HG03103 (cell line): ENCODE data around the gene COA1.
A peak's percentile ranks its signal among the peaks of the same experiment; 100 is the strongest.
"Not testable (repeated sequence)": the region's sequence is repeated elsewhere in the genome, so short reads cannot be mapped to it uniquely, and the experiment has no call there.

Source experiments
- ATAC-seq: cut with Tn5 transposase; IDR thresholded peaks from one replicate; pipeline ENCODE4 v1.9.1; 2021; ENCODE audit warnings: low read depth; ENCODE audit not compliant: unreplicated experiment

Gene COA1

DNA sequence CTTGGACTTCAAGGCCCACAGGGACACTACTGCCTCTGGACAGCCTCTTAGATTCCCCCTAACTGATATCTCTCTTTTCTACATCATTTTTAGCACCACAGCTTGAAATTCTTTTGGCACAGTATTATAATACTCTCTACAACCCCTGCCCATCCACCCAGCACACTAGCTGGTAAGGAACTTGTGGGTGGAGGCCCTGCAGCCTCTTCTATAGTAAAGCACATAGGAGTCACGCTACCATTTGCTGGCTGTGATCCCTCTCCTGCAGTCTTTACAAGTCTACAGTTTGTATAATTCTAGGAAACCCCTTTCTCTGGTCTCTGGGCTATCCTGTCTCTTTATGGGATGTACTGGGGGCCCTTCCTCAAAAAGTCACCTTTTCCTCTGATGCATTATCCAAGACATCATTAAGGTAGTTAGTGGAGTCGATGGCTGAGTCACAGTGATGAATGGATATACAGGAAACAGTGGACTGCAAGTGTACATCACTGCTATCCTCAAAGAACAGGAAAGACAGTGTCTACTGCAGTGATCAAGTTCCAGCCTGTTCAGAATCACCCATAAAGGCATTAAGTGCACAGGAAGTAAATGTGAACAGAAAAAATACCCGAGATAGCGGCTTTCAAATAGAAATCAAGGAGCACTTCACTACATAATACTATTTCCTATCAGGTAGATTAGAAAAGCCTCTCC is 92.1 kb downstream of the COA1 start:
- ATAC-seq, result no peak

DNA sequence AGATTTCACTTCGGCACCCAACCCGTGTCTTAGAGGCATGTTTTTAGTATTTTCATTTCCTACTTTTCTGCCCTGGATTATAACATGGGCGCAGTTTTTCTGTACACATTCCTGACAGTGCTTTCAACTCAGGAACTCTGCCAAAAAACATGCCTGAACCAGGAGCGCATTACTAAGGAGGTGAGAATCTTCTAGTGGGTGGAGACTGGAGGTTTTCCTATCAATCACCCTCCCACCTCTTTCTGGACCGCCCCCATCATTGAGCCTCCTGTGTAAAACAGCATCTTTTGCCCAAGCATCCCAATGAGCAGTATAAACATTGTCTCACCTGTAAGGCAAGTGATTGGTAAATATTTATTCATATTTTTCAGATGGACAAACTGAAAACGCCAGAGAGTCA is 93.2 kb downstream of the COA1 start:
- ATAC-seq, result no peak

DNA sequence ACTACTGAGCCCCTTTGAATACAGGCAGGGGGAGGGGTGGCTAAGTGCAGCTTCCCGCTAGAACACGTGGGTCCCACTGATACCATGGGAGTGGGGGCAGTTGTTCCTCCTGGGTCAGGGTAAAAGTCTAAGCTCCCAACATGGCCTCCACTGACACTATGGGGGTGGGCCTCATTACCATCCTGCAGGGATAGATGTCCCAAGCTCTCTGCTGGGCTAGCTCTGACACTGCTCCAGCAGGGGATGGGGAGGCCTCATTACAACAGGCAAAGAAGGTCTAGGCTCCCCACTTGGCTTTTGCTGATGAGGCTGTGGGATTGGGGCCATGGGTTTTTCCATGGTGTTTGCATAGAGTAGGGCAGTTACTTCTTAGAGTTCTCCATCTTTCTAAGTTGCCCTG is 94.9 kb downstream of the COA1 start:
- ATAC-seq, result no peak

DNA sequence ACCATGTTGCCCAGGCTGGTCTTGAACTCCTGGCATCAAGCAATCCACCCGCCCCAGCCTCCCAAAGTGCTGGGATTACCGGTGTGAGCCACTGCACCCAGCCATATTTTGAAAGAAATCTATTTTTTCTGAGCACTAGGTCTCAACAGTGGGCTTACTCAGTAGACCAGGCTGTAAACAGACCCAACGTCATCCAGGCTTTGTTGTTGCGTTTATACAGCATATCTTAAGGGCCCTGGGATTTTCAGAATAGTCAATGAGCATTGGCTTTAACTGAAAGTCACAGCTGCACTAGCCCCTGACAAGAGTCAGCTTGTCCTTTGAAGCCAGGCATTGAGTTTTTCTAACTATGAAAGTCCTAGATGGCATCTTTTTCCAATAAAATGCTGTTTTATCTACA is 96.6 kb downstream of the COA1 start:
- ATAC-seq, result no peak

DNA sequence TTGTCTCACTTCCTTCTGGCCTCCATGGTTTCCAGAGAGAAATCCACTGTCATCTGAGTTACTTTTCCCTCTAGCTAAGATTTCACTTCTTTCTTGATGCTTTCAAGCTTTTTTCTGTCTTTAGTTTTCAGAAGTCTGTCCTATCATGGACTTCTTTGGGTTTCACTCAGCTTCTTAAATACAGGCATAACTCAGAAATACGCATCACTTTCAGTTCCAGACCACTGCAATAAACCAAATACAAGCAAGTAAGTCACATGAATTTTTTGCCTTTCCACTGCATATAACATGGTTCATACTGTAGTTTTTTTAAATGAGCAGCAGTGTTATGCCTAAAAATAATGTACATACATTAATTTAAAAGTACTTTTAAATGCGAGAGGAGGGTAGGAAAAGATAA is 97.8 kb downstream of the COA1 start:
- ATAC-seq, result no peak

DNA sequence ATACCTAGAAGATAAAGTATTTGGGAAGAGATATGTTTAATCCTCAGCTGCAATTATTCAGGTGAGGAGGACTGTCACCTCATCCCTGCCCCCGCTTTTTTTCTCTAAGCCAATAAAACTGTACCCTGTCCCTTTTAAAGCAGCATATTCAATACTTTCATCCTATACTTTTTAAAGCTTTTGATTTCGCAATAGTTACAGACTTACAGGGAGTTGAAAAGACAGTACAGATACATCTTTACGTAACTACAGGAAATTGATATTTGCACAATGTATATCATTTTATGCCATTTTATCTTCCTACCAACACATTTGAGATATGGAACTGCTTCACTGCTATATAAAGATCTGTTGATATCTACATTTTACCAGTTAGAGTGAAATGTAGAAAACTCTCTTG is 98.8 kb downstream of the COA1 start:
- ATAC-seq, result no peak

DNA sequence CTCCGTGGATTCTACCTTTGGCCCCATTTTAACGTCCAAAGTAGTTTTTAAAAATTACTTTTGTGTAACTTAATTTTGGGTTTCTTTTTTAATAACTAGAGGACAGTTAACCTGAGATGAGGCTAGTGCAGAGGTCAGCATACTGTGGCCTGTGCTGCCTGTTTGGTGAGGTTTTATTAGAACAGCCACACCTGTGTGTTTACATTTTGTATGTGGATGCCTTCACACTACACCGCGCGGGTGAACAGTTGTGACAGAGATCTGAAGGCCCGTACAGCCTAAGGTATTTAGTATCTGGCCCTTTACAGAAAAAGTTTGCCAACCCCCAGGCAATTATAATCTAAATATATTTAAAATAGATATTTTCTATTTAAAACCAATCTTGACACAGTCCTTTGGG is 99.5 kb downstream of the COA1 start:
- ATAC-seq, result no peak

DNA sequence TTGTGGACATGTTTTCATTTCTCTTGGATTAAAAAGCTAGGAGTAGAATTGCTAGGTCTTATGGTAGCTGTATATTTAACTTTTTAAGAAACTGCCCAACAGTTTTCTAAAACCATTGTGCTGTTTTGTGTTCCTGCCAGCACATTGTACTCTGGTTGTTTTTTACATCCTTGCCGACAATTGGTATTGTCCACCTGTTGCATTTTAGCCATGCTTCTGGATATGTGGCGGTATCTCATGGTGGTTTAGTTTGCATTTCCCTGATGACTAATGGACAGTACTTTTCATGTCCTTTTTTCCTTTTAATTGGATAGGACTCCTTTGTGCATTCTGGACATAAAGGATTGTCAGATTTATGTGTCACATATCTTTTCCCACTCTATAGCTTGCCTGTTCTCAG is 100.9 kb downstream of the COA1 start:
- no peak for ATAC-seq

DNA sequence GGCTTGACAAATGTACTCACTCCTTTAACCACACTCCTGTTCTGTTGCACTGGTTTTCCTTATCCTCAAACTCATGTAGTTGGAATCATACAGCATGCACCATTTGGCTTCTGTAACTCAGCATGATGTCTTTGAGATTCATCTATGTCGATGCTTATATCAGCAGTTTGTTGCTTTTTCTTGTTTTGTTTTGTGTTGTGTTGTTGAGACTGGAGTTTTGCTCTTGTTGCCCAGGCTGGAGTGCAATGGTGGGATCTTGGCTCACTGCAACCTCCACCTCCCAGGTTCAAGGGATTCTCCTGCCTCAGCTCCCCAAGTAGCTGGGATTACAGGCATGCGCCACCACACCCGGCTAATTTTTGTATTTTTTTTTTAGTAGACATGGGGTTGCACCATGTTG is 101.5 kb downstream of the COA1 start:
- not testable (repeated sequence) for ATAC-seq

DNA sequence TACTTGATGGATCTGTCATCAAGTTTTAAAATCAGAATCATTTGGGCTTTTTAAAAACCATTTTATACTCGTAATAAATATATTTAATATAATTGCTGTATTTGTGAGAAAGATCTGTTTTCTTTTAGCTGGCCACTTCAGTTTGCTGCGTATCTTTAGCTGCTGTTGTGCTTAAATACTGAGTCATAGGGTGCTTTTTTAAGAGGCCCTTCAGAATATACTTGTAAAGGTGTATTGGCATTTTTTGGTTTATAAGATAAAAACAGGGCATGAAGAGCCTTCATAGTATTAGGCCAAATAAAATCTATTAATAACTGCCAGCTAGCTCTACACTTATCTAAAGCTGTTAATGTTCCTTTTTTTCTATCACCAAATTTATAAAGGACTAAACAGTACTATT is 102.6 kb downstream of the COA1 start:
- ATAC-seq, result no peak

DNA sequence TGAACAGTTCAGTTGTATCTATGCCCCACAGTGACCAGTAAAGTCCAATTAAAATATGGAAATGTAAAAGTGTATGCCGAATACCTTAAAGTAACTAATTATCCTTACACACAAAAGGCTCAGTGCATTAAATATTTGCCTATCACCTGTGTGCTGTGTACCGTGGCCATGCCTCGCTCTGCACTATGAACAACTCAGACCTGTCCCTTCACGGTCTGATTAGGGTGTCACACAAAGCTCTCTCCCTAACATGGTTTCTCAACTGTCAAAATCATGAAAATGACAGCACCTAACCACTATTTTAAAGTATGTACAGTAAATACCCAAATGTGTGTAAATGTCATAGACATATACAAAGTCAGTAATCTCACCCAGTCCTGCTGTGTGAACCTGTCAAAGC is 103.3 kb downstream of the COA1 start:
- no peak for ATAC-seq

DNA sequence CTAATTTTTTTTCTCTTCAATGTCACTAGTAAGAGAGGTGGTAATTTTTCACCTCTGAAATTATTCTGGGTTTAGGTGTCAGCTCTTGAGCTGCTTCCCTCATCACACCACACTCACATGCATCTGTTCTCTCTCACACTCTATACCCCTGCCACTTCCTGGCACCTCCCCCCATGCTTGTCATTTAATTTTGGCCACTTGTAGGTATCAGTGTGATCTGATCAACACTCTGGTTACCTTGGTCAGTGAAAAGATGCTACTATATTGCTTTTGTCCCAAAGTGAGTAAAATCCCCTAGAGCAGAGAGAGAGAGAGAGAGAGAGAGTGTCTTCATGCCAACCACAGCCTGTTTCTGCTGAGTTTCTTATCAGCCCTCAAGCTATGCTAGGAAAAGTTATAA is 103.9 kb downstream of the COA1 start:
- ATAC-seq, result peak; percentile 56

DNA sequence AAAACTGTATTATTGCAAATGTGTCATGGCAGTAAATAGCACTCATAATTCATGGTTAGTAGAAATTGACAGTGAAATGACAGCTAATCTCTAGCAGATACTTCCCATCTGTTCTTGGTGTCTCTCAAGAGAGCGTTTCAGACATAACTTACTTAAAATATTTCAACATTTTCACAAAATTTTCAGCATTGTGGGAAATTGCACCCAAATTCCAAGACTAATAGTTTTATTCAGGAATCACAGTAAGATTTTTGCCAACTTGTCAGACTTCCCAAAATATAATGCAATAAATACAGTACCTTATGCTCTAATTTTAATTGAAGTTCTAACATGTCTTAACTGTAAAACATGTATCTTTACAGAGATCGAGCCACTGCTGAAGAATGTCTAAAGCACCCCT is 105.2 kb downstream of the COA1 start:
- no peak for ATAC-seq

DNA sequence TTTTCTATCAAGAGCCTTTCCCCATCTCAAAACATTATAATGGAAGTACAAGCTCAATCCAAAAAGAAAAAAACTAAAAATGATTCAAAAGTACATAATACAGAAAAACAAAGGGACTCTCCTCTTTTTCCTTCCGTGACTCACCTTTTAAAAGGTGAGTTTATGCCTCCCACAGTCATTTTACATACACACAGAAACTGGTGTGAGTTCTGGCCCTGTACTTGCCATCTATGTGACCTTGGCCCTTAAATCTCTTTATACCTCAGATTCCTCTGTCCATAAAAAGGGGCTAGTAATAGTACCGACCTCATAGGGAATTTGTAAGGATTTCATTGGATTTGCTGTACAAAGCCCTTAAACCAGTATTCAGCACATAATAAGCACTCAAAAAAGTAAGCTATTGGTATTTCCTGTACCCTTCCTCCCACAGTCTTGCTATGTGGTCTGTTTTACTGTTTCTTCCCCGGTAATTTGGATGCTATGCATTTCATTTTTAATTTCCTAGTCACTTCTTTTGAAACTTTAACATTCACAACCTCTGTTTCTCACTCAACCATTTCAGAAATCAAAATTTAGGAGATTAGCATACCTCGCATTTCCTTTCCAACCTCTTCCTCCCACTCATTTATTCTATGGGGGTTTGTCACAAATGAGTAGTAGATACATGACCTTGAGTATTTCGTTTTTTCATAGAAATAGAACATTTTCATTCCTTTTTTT is 107.4 kb downstream of the COA1 start:
- ATAC-seq, result no peak

DNA sequence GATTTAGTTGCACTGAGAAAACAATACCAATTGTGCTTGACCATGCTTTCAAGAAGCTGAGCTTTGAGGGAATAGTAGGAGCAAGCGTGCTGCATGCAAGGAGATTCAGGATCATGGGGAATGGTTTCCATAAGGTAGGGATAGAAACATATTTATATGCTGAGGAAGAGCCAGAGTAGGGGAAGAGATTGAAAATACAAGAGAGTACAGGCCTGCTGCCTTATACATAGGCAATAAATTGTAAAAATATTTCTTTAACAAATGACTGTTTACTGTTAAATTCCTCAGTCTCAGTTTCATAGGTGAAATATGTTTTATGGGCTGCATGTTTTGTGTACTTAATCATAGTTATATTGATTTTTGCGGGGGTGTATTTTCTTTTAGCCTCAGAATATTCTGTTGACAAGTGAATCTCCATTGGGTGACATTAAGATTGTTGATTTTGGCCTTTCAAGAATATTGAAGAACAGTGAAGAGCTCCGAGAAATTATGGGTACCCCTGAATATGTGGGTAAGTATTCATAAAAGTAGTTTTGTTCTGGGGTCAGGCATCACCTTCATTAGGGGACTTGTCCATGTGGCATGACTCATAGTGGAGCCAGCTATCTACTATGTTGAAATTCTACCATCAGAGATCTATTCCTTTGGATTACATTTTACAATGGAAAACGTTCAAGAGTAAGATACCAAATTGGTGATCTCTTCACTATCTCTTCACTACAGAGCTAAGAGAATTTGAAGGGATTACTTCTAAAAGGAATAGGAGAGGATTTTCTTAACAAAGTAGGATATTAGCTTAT is 109.9 kb downstream of the COA1 start:
- ATAC-seq, result no peak

DNA sequence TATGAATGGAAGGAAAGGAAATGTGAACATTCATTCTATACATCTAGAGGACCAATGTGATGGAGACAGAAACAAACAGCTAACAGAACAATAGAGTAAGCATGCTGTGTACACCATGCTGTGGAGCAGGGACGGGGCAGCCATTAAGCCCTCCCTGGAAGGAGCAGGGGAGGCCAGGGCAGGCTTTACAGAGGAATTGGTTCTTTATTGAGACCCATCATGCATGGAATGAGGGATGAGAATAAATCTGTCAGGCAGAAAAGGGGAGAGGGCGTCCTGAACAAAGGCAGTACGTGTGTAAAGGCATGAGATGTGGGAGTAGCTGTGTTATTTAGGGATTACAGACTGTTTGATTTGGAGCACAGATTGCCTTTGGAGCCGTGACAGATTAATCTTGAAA is 111.2 kb downstream of the COA1 start:
- no peak for ATAC-seq

DNA sequence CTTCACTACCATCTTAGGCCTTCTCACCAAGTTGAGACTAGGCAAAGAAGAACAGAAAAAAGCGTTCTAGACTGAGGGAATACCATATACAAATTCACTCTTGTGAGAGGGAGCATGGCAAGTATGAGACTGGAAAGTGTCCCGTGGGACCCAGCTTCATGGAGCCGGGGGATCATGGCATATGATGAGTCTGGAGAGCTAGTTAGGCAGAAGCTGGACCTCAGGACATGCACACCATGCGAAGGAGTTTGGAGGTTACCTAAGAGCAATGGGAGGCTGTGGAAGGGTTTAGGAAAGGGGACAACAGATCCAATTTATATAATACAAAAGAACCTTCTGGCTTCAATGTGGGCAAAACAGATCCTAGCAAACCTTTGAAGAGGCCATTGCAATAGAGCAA is 112.3 kb downstream of the COA1 start:
- no peak for ATAC-seq

DNA sequence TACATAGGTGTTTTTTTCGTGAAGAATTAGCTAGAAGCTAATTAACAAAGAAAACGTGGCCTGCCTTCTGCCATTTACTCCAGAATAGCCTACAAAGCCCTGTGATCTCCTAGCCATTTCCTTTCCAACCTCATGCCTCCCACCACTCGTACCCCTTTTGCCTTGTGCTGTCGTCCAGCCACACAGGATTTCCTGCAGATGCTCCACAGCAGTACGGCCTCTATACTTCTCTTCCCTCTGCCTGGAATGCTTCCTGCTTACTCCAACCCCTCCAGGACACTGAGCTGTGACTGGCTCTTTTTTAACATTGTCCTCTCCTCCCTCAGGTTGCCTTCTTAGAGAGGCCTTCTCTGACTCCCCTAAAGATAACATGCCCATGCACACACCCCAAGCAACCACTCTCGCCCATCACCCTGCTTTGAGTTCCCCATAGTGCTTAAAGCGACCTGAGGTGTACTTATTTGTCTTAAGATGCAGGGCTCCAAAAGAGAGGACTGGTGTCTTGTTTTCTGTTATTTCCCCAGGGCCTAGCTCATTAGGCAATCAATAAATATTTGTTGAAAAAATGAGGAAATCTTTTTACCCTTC is 113.7 kb downstream of the COA1 start:
- no peak for ATAC-seq

DNA sequence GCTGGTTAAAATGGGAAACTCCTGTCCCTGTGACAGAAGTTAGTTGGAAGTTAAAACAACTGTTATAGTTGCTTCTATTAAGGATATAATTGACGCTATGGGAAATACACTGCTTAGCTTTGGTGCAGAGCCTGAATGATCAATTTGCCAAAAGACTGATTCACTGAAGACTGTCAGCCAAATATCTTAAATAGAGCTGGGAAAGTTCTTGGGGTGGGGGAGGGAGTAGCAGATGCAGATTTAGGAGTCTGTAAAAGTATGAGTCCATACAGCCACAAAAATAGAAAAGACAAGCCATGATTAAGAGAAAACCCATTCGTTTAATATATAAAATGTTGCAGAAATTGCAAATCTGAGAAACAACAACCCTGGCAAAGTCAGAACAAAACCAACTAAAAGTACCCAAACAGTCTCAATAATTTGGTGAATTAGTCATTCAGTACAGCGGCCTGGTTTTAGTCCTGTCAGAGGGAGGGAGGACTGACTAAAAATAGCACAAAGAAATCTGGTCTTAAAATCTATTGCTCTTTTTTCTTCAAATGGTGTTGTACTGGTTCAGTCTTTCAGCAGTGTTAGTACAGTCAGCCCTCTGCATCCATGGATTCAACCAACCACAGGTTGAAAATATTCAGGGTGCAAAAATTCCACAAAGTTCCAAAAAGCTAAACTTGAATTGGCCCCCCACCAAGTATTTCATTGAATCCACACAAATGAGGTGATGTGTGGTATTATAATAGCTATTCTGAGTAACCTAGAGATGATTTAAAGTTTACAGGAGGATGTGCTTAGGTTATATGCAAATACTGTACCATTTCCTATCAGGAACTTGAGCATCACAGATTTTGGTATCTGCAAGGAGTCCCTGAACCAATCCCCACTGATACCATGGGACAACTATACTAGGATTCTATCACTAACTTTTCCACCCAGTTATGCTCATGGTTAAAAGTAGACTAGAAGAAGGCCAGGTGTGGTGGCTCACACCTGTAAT is 116.4 kb downstream of the COA1 start:
- peak; percentile 76 for ATAC-seq

DNA sequence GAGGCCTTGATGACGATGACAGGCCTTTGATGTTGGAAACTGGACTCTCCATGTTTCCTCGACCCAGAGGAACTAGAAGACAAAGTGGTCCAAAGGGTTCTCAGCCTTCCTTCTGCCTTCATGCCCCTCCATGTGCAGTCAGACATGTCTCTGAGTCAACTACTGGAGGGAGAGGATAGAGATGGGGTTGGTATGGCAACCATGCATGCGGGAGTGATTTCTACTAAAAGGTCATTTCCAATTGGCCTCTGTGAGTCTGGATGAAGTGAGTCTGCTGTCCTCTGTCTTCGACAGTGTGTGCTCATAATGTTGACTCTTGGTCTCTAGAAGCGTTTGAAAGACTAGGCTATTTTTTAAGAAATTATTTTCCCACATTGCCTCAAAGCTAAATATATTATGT is 117.2 kb downstream of the COA1 start:
- ATAC-seq, result no peak
